Esophagus muscularis mucosa (tissue), 4 donors: ENCODE results near the gene MSL1. TPM values are rescaled to one million over a fixed set of nuclear protein-coding genes. Genes with fewer than 3 reads are reported as not detected.

Experiments used
- DNase-seq: peaks from one replicate; pipeline ENCODE4 v3.0.0-alpha.2; 2017; ENCODE audit errors: extremely low spot score
- H3K27ac ChIP-seq, 4 donors: fragments of 200-600 bp; sonication (generic); replicated peaks in 1 of 4; 1 replicate in 3 of 4; 2 replicates in 1 of 4; pipeline ENCODE4 v1.5.1; 2016 to 2019; ENCODE audit warnings: mild to moderate bottlenecking in 1 of 4
- H3K27me3 ChIP-seq, 4 donors: fragments of 200-600 bp; sonication (generic); one replicate each; pipeline versions ENCODE4 v1.5.1 to v1.6.0; 2016 to 2019
- H3K36me3 ChIP-seq, 4 donors: fragments of 200-600 bp; sonication (generic); one replicate each; pipeline ENCODE4 v1.5.1; 2016 to 2019
- H3K4me1 ChIP-seq, 4 donors: fragments of 200-600 bp; sonication (generic); one replicate each; pipeline ENCODE4 v1.5.1; 2016 to 2019
- H3K4me3 ChIP-seq, 4 donors: fragments of 200-600 bp; sonication (generic); 1 replicate in 2 of 4; 2 replicates in 2 of 4; pipeline ENCODE4 v1.5.1; 2016 to 2019; ENCODE audit warnings: mild to moderate bottlenecking in 4 of 4, moderate library complexity in 1 of 4
- H3K9me3 ChIP-seq, 4 donors: fragments of 200-600 bp; sonication (generic); 1 replicate in 3 of 4; 2 replicates in 1 of 4; pipeline ENCODE4 v1.5.1; 2016 to 2019
- EP300 ChIP-seq: sonication (generic); formaldehyde crosslinking; IDR thresholded peaks from one replicate; pipeline ENCODE4 v1.6.1; 2017; ENCODE audit warnings: antibody characterized with exemption
- POLR2A ChIP-seq: fragments of 450-650 bp; IDR thresholded peaks from one replicate; pipeline ENCODE4 v1.6.1; 2017; ENCODE audit warnings: antibody characterized with exemption, moderate library complexity, mild to moderate bottlenecking, low read depth
- POLR2AphosphoS5 ChIP-seq, 2 donors: sonication (generic); formaldehyde crosslinking; IDR thresholded peaks; one replicate each; pipeline ENCODE4 v1.6.1; 2017; ENCODE audit warnings: antibody characterized with exemption in 2 of 2
- WGBS: methylation state at CpG from one replicate; pipeline ENCODE4 v1.1.5; 2018; 5-methylcytosine and 5-hydroxymethylcytosine counted together
- intact Hi-C: fragments of 100-400 bp; cut with DNase I; formaldehyde crosslinking; loops from one replicate; pipeline ENCODE4 v1.15.1; 2023
- total RNA-seq, 4 donors: library from RNA; depleted of rRNA; stranded (reverse); fragments of >200 nt; gene quantifications; one replicate each; pipeline versions ENCODE4 v1.1.0 to v1.2.1, GENCODE V29; 2016
- TF ChIP-seq, protein P1 (sequence below), 3 experiments: fragments of 200-600 bp in 2 of 3; fragments of 450-650 bp in 1 of 3; sonication (generic) in 2 of 3; IDR thresholded peaks; one replicate each; pipeline ENCODE4 v1.5.1; 2017 to 2019; ENCODE audit warnings: antibody characterized with exemption in 3 of 3, mild to moderate bottlenecking in 2 of 3, moderate library complexity in 1 of 3

The MSL1 gene
- total RNA-seq, 4 donors from 2014 or later = 64.1 to 86.8 (median 72.2) TPM

GRCh38 chr17:40104594-40105486 lies 16.9 kb upstream of the MSL1 start:
- 46% methylated on average over 3 of the region's 3 CpGs for WGBS
- H3K27me3 ChIP-seq = no peaks in the 10 kb centered on the region
- DNase-seq = no peak
- no peaks in the 10 kb centered on the region for H3K36me3 ChIP-seq
- intact Hi-C loops = loop anchor here (5.0 kb wide), 1 partner anchor 38 kb away; no protein-coding TSS in a partner anchor
- H3K4me3 ChIP-seq = no peak overlapping the region
- TF ChIP-seq POLR2AphosphoS5 (IDR thresholded peaks at IDR 0.05) (no peak), POLR2A (no peak), EP300 (no peak)
- TF ChIP-seq, protein P1, sequence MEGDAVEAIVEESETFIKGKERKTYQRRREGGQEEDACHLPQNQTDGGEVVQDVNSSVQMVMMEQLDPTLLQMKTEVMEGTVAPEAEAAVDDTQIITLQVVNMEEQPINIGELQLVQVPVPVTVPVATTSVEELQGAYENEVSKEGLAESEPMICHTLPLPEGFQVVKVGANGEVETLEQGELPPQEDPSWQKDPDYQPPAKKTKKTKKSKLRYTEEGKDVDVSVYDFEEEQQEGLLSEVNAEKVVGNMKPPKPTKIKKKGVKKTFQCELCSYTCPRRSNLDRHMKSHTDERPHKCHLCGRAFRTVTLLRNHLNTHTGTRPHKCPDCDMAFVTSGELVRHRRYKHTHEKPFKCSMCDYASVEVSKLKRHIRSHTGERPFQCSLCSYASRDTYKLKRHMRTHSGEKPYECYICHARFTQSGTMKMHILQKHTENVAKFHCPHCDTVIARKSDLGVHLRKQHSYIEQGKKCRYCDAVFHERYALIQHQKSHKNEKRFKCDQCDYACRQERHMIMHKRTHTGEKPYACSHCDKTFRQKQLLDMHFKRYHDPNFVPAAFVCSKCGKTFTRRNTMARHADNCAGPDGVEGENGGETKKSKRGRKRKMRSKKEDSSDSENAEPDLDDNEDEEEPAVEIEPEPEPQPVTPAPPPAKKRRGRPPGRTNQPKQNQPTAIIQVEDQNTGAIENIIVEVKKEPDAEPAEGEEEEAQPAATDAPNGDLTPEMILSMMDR (IDR thresholded peaks at IDR 0.05) = no peak
- peak overlapping the region; percentile 88 to 99 (median 94) for H3K27ac ChIP-seq
- no peaks in the 10 kb centered on the region for H3K9me3 ChIP-seq
- H3K4me1 ChIP-seq = peaks cover 90 to 95% (median 92%) of the 10 kb centered on the region in 4 donors

DNA sequence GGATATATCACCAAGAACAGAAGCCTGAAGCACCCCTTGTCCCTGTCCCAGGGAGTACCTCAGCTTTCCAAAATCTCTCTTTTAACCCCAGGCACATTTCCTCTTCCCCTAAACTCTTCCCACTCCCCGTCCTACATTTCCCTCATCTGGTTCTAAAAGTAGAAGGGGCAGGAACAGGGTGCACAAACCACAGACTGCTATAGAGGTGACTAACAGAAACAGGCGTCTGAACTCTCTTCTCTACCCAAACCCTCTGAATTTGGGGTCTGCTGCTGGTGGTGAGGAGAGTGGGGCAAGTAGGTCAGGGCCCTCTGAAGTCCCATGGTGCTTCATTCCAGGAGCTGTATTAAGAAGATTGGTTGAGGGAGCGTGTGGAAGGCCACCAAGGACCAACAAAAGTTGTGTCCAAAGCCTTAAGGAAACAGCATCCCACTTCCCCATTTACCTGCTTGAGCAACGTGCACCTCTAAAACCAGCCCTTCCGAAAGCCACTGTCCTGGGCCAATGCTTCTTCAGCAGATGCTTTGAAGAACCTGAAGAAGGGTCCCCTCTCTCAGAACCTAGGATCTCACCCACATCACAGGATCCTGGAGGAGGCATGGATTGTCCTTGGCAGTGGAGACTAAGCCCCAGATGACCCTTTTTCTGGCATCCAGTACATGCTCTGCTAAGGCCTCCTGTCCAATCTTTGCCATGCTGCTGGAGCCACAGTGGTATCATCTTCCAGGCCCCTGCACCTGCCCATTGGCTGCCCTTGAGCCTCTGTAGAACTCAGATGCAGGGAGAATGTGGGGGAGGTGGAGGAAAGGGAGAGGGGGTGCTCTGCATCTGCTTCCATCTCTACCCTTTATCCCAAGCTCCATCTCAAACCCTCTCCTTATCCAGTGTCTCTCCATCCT lies 15.7 kb upstream of the MSL1 start:
- H3K4me1 ChIP-seq = peaks cover 100% of the 10 kb centered on the region in 4 donors
- intact Hi-C loops = loop anchor here (5.0 kb wide), 1 partner anchor 39 kb away; no protein-coding TSS in a partner anchor
- 88% methylated on average over 5 of the region's 5 CpGs for WGBS

GRCh38 chr17:40106760-40107521 lies 14.8 kb upstream of the MSL1 start:
- Histone ChIP-seq H3K27ac (peak overlapping the region; percentile 88 to 99 (median 94)), H3K27me3 (no peaks in the 10 kb centered on the region), H3K4me1 (peaks cover 98 to 100% (median 100%) of the 10 kb centered on the region in 4 donors), H3K36me3 (no peaks in the 10 kb centered on the region), H3K9me3 (no peaks in the 10 kb centered on the region), H3K4me3 (peak overlapping the region in 3 of 4 donors; percentile 1 to 37 (median 7))
- DNase-seq = no peak
- intact Hi-C loops = loop anchor here (5.0 kb wide), 1 partner anchor 40 kb away; no protein-coding TSS in a partner anchor
- whole genome bisulfite sequencing = 12% methylated on average over 19 of the region's 20 CpGs
- TF ChIP-seq EP300 (no peak), POLR2A (no peak), POLR2AphosphoS5 (IDR thresholded peaks at IDR 0.05) (no peak)
- TF ChIP-seq, protein P1 (IDR thresholded peaks at IDR 0.05) = no peak

More for the DNA sequence above, 15.7 kb upstream of the MSL1 start:
- H3K27ac ChIP-seq = peak overlapping the region; percentile 88 to 99 (median 94)
- no peaks in the 10 kb centered on the region for H3K27me3 ChIP-seq
- no peaks in the 10 kb centered on the region for H3K9me3 ChIP-seq
- DNase-seq = no peak
- no peak overlapping the region for H3K4me3 ChIP-seq
- TF ChIP-seq, protein P1 (IDR thresholded peaks at IDR 0.05) = no peak
- TF ChIP-seq POLR2A (no peak), POLR2AphosphoS5 (IDR thresholded peaks at IDR 0.05) (no peak), EP300 (no peak)
- H3K36me3 ChIP-seq = no peaks in the 10 kb centered on the region

GRCh38 chr17:40107522-40108174 lies 14.1 kb upstream of the MSL1 start:
- TF ChIP-seq EP300 (no peak), POLR2A (no peak), POLR2AphosphoS5 (IDR thresholded peaks at IDR 0.05) (no peak)
- TF ChIP-seq, protein P1 (IDR thresholded peaks at IDR 0.05) = no peak
- no peaks in the 10 kb centered on the region for H3K9me3 ChIP-seq
- 26% methylated on average over 5 of the region's 5 CpGs for WGBS
- H3K4me1 ChIP-seq = peaks cover 98 to 100% (median 100%) of the 10 kb centered on the region in 4 donors
- peak overlapping the region; percentile 7 to 37 (median 16) for H3K4me3 ChIP-seq
- no peak for DNase-seq
- H3K36me3 ChIP-seq = no peaks in the 10 kb centered on the region
- H3K27me3 ChIP-seq = no peaks in the 10 kb centered on the region
- intact Hi-C loops = loop anchor here (5.0 kb wide), 1 partner anchor 40 kb away; no protein-coding TSS in a partner anchor
- H3K27ac ChIP-seq = peak overlapping the region; percentile 88 to 99 (median 94)
